HAP-1 (cell line): ENCODE measurements around the gene GPD2.
"Not testable (repeated sequence)": the region's sequence is repeated elsewhere in the genome, so short reads cannot be mapped to it uniquely, and the experiment has no call there.

Source experiments
- DNase-seq, 2 experiments: peaks; one replicate each; pipeline ENCODE4 v3.0.0-alpha.2; 2016 to 2020; ENCODE audit warnings: low spot score in 2 of 2
- H3K27me3 ChIP-seq: fragments of 250-450 bp; sonication (Bioruptor Pico); 2 replicates; pipeline ENCODE4 v1.5.1; 2020; ENCODE audit warnings: low read depth, mild to moderate bottlenecking, moderate library complexity
- H3K36me3 ChIP-seq: fragments of 250-450 bp; sonication (Bioruptor Pico); replicated peaks from 2 replicates; pipeline ENCODE4 v1.5.1; 2020; ENCODE audit warnings: mild to moderate bottlenecking
- H3K4me1 ChIP-seq: fragments of 250-450 bp; sonication (Bioruptor Pico); 2 replicates; pipeline ENCODE4 v1.5.1; 2020; ENCODE audit warnings: mild to moderate bottlenecking
- H3K4me3 ChIP-seq: fragments of 250-450 bp; sonication (Bioruptor Pico); 2 replicates; pipeline ENCODE4 v1.5.1; 2020; ENCODE audit warnings: mild to moderate bottlenecking, moderate library complexity
- H3K9me3 ChIP-seq: fragments of 250-450 bp; sonication (Bioruptor Pico); 2 replicates; pipeline ENCODE4 v1.5.1; 2020; ENCODE audit warnings: mild to moderate bottlenecking, moderate library complexity
- in situ Hi-C: fragments of 300-500 bp; cut with MboI; formaldehyde crosslinking; loops from 3 replicates; pipeline ENCODE4 v1.14.3; 2020; ENCODE audit warnings: low sequenced_read_pairs, inconsistent platforms, mixed read lengths

GPD2 gene

DNA sequence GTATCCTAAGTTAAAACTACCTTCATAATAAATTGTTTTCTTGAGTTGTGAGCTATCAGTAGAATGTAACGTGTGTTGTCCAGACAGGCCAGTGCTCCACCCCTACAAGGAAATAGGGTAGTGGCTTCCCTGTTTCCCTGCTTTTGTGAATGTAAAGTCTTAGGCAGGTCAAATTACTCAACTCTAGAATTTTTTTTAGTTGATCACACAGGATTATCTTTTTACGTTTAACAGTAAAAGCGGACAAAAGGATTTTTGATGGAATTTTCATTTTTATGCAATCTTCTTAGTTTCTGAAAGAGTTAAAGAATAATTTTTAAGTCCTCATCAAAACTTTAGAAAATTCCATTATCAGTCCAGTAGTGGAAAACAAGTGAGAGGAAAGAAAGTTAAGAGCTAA lies 38.2 kb downstream of the GPD2 start:
- H3K4me1 ChIP-seq: peaks cover 7% of the 10 kb centered on the region
- H3K36me3 ChIP-seq: 0 out of 2 replicates have a peak, but pooled peaks cover 5% of the 10 kb centered on the region
- H3K9me3 ChIP-seq: no peaks in the 10 kb centered on the region
- in situ Hi-C loops: no loop called here
- no peaks in the 10 kb centered on the region for H3K27me3 ChIP-seq
- no peak overlapping the region for H3K4me3 ChIP-seq
- DNase-seq: no peak

DNA sequence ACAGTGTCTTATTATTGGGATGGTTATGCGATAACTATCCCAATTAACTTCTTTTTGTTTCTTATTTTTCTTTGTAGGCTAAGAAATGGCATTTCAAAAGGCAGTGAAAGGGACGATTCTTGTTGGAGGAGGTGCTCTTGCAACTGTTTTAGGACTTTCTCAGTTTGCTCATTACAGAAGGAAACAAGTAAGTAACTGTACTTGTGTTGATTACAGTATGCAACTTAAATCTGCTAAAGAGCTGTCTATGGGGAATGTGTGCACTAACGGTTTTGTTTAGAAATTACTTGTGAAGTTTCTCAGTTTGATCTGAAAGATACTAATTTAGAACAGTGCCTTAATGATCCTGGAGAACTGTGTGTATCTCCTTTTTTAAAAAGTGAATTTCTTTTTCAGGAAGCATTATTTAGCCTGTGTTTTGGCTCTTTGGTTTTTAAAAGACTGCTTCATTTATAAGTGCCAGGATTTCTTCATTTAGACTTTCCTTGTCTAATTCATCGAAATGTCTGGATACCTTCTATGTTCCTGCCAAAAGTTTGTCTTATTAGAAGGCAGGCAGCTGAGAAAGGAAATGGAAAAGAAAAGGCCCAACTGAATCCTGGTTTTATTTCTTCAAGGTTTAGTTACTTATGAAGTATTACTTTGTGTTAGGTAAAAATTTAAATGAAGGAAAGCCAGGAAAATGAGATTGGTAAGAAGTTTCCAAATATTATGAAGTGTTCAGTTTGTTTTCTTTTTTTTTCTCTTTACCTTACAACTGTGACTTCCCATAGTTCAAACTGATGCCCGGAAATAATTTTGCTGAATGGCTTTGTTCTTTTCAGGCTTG lies 40.1 kb downstream of the GPD2 start:
- Histone ChIP-seq H3K9me3 (no peaks in the 10 kb centered on the region), H3K4me3 (no peak overlapping the region), H3K36me3 (0 out of 2 replicates have a peak, but pooled peaks cover 5% of the 10 kb centered on the region), H3K4me1 (peaks cover 7% of the 10 kb centered on the region), H3K27me3 (no peaks in the 10 kb centered on the region)
- in situ Hi-C loops: no loop called here
- DNase-seq: no peak

- H3K4me1 ChIP-seq: peaks cover 7% of the 10 kb centered on the region
- H3K4me3 ChIP-seq: no peak overlapping the region
- H3K9me3 ChIP-seq: no peaks in the 10 kb centered on the region
- in situ Hi-C loops: no loop called here
- no peaks in the 10 kb centered on the region for H3K27me3 ChIP-seq
- no peak for DNase-seq
- 0 out of 2 replicates have a peak, but pooled peaks cover 5% of the 10 kb centered on the region for H3K36me3 ChIP-seq
Measured at GRCh38 chr2:156476850-156477206, 40.6 kb downstream of the GPD2 start.

- Histone ChIP-seq H3K36me3 (0 out of 2 replicates have a peak, but pooled peaks cover 5% of the 10 kb centered on the region), H3K4me1 (no peaks in the 10 kb centered on the region), H3K9me3 (no peaks in the 10 kb centered on the region), H3K4me3 (no peak overlapping the region), H3K27me3 (no peaks in the 10 kb centered on the region)
- in situ Hi-C loops: no loop called here
- no peak for DNase-seq
Measured at GRCh38 chr2:156480376-156480775, 44.2 kb downstream of the GPD2 start.

DNA sequence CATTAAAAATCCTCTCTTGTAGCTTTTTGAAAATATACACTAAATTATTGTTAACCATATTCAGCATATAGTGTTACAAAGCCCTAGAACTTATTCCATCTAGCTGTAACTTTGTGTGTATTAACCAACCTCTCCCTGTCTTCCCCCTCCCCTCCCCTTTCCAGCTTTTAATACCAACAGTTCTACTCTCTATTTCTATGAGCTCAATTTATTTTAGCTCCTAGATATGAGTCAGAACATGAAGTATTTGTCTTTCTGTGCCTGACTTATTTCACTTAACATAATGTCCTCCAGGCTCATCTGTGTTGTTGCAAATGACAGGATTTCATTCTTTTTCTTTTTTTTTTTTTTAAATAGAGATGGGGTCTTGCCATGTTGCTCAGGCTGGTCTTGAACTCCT lies 45.1 kb downstream of the GPD2 start:
- H3K4me1 ChIP-seq: no peaks in the 10 kb centered on the region
- H3K27me3 ChIP-seq: no peaks in the 10 kb centered on the region
- 0 out of 2 replicates have a peak, but pooled peaks cover 1% of the 10 kb centered on the region for H3K36me3 ChIP-seq
- H3K4me3 ChIP-seq: no peak overlapping the region
- H3K9me3 ChIP-seq: no peaks in the 10 kb centered on the region
- in situ Hi-C loops: no loop called here
- no peak for DNase-seq

DNA sequence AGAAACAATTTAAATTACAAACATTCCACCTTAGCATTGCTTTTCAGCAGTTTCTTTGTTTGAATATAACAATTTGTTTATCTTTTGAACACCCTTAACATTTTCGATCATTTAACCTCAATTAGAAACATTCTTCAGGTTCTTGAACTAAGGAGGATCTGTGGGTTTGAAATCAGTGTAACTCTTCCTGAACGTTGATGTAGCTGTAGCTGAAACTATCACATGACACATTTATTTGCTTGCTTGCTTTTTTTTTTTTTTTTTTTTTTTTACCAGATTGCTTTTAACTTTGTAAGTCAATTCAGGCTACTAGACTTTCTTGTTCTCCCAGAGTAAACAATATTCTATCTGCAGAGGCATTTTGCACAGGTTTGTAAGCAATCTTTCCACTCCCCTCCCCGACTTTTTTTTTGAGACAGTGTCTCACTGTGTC lies 47.6 kb downstream of the GPD2 start:
- Histone ChIP-seq H3K27me3 (no peaks in the 10 kb centered on the region), H3K36me3 (no peaks in the 10 kb centered on the region), H3K4me1 (no peaks in the 10 kb centered on the region), H3K4me3 (no peak overlapping the region), H3K9me3 (no peaks in the 10 kb centered on the region)
- in situ Hi-C loops: no loop called here
- DNase-seq: no peak

GRCh38 chr2:156486147-156486546 lies 50.0 kb downstream of the GPD2 start:
- in situ Hi-C loops: no loop called here
- Histone ChIP-seq H3K4me3 (no peak overlapping the region), H3K4me1 (no peaks in the 10 kb centered on the region), H3K9me3 (no peaks in the 10 kb centered on the region), H3K36me3 (no peaks in the 10 kb centered on the region), H3K27me3 (no peaks in the 10 kb centered on the region)
- DNase-seq: no peak

DNA sequence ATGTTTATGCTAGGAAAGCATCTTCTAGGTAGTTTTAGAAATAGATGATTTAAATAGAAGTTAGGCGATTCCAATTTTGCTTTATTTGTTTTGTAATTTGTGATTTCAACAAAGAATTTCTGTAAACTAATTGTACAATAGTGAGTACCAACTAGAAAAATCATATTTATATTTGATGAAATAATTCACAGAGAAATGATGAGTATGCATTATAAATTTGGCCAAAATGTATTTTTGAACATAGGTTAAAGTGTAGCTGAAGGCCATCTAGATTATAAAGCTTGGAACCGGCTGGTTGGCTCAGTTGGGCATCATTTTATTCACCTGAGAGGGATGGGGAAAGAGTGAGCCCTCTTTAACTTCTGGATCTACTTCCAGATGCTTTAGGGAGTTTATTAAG lies 50.4 kb downstream of the GPD2 start:
- in situ Hi-C loops: no loop called here
- H3K4me3 ChIP-seq: no peak overlapping the region
- no peaks in the 10 kb centered on the region for H3K9me3 ChIP-seq
- H3K27me3 ChIP-seq: no peaks in the 10 kb centered on the region
- no peaks in the 10 kb centered on the region for H3K4me1 ChIP-seq
- H3K36me3 ChIP-seq: no peaks in the 10 kb centered on the region
- DNase-seq: no peak

GRCh38 chr2:156489195-156489594 lies 53.0 kb downstream of the GPD2 start:
- H3K9me3 ChIP-seq: no peaks in the 10 kb centered on the region
- no peak overlapping the region for H3K4me3 ChIP-seq
- H3K36me3 ChIP-seq: no peaks in the 10 kb centered on the region
- in situ Hi-C loops: no loop called here
- H3K4me1 ChIP-seq: no peaks in the 10 kb centered on the region
- no peaks in the 10 kb centered on the region for H3K27me3 ChIP-seq
- no peak for DNase-seq

DNA sequence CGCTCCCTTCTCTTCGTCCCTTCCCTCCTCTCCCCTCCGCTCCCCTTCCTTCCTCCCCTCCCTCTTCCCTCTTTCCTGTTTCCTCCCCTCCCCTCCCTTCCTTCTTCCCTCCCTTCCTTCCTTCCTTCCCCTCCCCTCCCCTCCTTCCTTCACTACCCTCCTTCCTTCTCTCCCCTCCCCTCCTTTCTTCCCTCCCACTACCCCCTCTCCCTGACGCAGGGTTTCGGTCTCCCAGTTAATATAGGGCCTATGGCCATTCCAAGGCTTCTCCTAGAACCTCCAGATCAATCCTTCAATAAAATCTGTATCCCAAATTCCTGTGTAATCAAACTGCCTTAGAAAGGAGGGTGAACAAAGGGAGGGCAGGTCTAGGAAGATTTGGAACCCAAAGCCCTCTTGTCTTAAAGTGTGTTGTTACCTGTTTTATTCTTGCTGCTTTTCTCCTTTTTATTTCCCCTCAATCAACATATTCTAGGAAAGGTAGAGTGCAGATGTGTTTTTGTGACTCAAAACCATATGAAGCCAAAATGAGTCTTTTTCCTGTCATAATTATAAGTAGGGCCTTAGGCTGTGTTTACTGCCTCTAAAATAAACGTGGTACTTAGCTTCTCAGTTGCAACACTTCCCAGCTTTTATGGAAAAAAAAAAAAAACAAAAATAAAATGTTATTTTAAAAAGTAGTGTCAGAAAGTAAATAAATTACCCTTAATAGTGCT lies 53.7 kb downstream of the GPD2 start:
- H3K36me3 ChIP-seq: no peaks in the 10 kb centered on the region

DNA sequence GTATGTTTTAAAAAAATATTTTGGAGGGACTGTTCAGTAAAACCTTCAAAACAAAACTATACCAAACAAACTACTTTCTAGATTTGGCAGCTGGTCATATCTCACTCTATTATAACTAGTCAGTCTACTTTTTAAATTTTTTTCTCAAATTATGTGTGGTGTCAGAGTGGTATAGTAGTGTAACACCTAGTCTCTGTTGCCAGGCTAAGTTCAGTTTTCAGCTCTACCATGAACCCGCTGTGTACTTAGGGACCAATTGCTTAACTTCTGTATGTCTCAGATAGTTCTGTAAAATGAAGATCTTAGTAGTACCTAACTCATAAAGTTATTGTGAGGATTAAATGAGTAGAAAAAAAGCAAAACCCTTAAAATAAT lies 54.3 kb downstream of the GPD2 start:
- Histone ChIP-seq H3K36me3 (no peaks in the 10 kb centered on the region), H3K4me3 (no peak overlapping the region), H3K4me1 (no peaks in the 10 kb centered on the region), H3K27me3 (no peaks in the 10 kb centered on the region), H3K9me3 (no peaks in the 10 kb centered on the region)
- in situ Hi-C loops: no loop called here
- no peak for DNase-seq

More for the DNA sequence above, 53.7 kb downstream of the GPD2 start:
- DNase-seq: no peak
- Histone ChIP-seq H3K27me3 (no peaks in the 10 kb centered on the region), H3K9me3 (no peaks in the 10 kb centered on the region), H3K4me1 (no peaks in the 10 kb centered on the region), H3K4me3 (no peak overlapping the region)
- in situ Hi-C loops: no loop called here

DNA sequence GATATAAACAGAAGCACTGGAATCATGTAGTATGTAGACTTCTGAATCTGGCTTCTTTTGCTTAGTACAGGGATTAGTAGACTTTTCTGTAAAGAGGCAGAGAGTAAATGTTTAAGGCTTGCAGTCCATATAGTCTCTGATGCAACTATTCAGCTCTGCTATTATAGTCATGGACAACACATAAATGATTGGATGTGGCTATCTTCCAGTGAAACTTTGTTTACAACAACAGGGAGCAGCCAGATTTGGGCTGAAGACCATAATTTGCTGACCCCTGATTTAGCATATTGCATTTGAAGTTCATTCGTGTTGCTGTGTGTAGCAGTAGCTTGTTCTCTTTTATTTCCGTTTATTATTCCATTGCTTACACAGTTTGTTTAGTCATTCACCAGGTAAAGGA lies 55.0 kb downstream of the GPD2 start:
- Histone ChIP-seq H3K27me3 (no peaks in the 10 kb centered on the region), H3K36me3 (no peaks in the 10 kb centered on the region), H3K4me1 (no peaks in the 10 kb centered on the region), H3K9me3 (no peaks in the 10 kb centered on the region), H3K4me3 (no peak overlapping the region)
- in situ Hi-C loops: no loop called here
- no peak for DNase-seq

DNA sequence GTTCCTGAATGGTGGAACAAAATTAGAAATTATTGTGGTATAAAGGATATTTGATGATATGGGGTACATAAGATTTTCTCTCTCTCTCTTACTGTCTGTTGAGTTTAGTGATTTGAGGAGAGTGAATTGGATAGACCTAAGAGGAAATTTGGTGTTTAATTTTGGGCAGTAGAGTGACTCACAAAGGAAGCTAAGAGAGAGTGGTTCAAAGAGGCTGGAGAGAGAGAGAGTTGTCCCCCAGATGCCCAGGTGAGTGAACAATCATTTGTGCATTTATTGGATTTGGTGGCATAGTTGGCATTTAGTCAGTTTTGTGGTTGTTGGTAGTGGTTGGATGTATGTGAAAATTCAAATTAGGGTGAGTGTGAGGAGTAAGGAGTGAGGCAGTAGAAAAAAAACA lies 56.8 kb downstream of the GPD2 start:
- H3K4me1 ChIP-seq: no peaks in the 10 kb centered on the region
- no peak for DNase-seq
- no peaks in the 10 kb centered on the region for H3K27me3 ChIP-seq
- in situ Hi-C loops: no loop called here
- H3K9me3 ChIP-seq: no peaks in the 10 kb centered on the region
- no peaks in the 10 kb centered on the region for H3K36me3 ChIP-seq
- H3K4me3 ChIP-seq: no peak overlapping the region

DNA sequence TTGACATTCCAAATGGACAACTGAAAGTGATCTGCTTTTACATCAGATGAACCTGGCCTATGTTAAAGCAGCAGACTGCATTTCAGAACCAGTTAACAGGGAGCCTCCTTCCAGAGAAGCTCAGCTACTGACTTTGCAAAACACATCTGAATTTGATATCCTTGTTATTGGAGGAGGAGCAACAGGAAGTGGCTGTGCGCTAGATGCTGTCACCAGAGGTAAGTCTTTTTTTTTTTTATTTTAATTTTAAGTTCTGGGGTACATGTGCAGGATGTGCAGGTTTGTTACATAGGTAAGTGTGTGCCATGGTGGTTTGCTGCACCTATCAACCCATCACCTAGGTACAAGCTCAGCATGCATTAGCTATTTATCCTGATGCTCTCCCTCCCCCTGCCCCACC lies 59.8 kb downstream of the GPD2 start:
- H3K27me3 ChIP-seq, H3K36me3 ChIP-seq, H3K4me1 ChIP-seq, H3K4me3 ChIP-seq, DNase-seq, H3K9me3 ChIP-seq, in situ Hi-C loops: not testable (repeated sequence)
